HepG2 (cell line): ENCODE measurements around the gene IRS1. TPM values are rescaled to one million over a fixed set of nuclear protein-coding genes. Genes with fewer than 3 reads are reported as not detected.
A peak's percentile ranks its signal among the peaks of the same experiment; 100 is the strongest.

Experiments used
- ATAC-seq: fragments of 200-7000 bp; cut with Tn5 transposase; 3 replicates; pipeline ENCODE4 v1.9.1; 2020; ENCODE audit warnings: mild to moderate bottlenecking, moderate library complexity
- BruUV-seq: library from RNA; stranded (reverse); fragments of 400-500 nt; replicated peaks from 2 replicates; lab custom pipeline; 2021; lab: Mats Ljungman, UMichigan
- CTCF ChIA-PET: fragments of 300-600 bp; formaldehyde crosslinking; extraction: SDS; loops from one replicate; lab custom pipeline; 2021; ENCODE audit warnings: low total read pairs, inconsistent platforms, low intra/inter-chr PET ratio; lab: Yijun Ruan, JAX
- POLR2A ChIA-PET: fragments of 350-600 bp; sonication (Branson Sonifier 250); formaldehyde crosslinking; loops from one replicate; lab custom pipeline; 2020; ENCODE audit warnings: antibody characterized with exemption, inconsistent platforms; lab: Yijun Ruan, JAX
- DNase-seq: peaks from one replicate; pipeline ENCODE4 v3.0.0-alpha.2; 2015; ENCODE audit warnings: low spot score
- FAIRE-seq: peaks from 3 replicates; lab custom pipeline; 2011; peaks lifted over from hg19 to GRCh38; lab: Jason Lieb, UNC
- H2AFZ ChIP-seq: one replicate; pipeline ENCODE4 v1.6.1; 2011; ENCODE audit warnings: low read length, inconsistent platforms
- H3K27ac ChIP-seq: fragments of 300-600 bp; 3 replicates; pipeline ENCODE4 v1.8.0; 2011; ENCODE audit warnings: mixed run types, mild to moderate bottlenecking, mixed read lengths, low read length, inconsistent platforms; ENCODE audit not compliant: insufficient read depth; ENCODE audit errors: extremely low read length
- H3K27me3 ChIP-seq, 2 experiments: fragments of 200-600 bp in 1 of 2; 2 replicates in 1 of 2; 3 replicates in 1 of 2; pipeline versions ENCODE4 v1.6.0 to v1.8.0; 2011; ENCODE audit warnings: low read length in 2 of 2, mild to moderate bottlenecking in 2 of 2, moderate library complexity in 2 of 2, inconsistent platforms in 1 of 2; ENCODE audit not compliant: insufficient read depth in 2 of 2, control insufficient read depth in 1 of 2
- H3K36me3 ChIP-seq, 2 experiments: fragments of 200-600 bp in 1 of 2; replicated peaks in 1 of 2; 2 replicates in 1 of 2; 3 replicates in 1 of 2; pipeline versions ENCODE4 v1.5.1 to v1.8.0; 2011; ENCODE audit warnings: low read length in 2 of 2, inconsistent platforms in 1 of 2; ENCODE audit not compliant: insufficient read depth in 2 of 2, control insufficient read depth in 1 of 2
- H3K4me1 ChIP-seq: 2 replicates; pipeline ENCODE4 v1.5.1; 2012; ENCODE audit warnings: low read length, inconsistent platforms; ENCODE audit not compliant: insufficient read depth
- H3K4me2 ChIP-seq: 2 replicates; pipeline ENCODE4 v1.6.0; 2011; ENCODE audit warnings: low read depth, low read length, inconsistent platforms
- H3K4me3 ChIP-seq, 3 experiments: fragments of 200-600 bp in 1 of 3; sonication (generic), shearing (Covaris generic) in 1 of 3; replicated peaks in 1 of 3; 2 replicates each; pipeline ENCODE4 v1.5.1; 2011 to 2016; ENCODE audit warnings: low read length in 3 of 3, inconsistent platforms in 2 of 3, low read depth in 2 of 3, mild to moderate bottlenecking in 2 of 3, control low read depth in 1 of 3, mixed read lengths in 1 of 3; ENCODE audit not compliant: insufficient read depth in 1 of 3
- H3K79me2 ChIP-seq: one replicate; pipeline ENCODE4 v1.6.1; 2011; ENCODE audit warnings: low read length, inconsistent platforms; ENCODE audit not compliant: insufficient read depth
- H3K9ac ChIP-seq: 2 replicates; pipeline ENCODE4 v1.6.0; 2011; ENCODE audit warnings: mild to moderate bottlenecking, low read depth, low read length, inconsistent platforms; ENCODE audit not compliant: insufficient read depth
- H3K9me3 ChIP-seq: 2 replicates; pipeline ENCODE4 v1.5.1; 2012; ENCODE audit warnings: mild to moderate bottlenecking, low read length
- H4K20me1 ChIP-seq: 2 replicates; pipeline ENCODE4 v1.6.0; 2011; ENCODE audit warnings: inconsistent platforms, mild to moderate bottlenecking, low read length, moderate library complexity; ENCODE audit not compliant: insufficient read depth
- DNMT3B ChIP-seq: conservative IDR thresholded peaks from 2 replicates; pipeline ENCODE4 v1.6.1; 2016; ENCODE audit warnings: missing biosample characterization, control low read depth
- HDAC6 ChIP-seq: fragments of 200-600 bp; sonication (generic); IDR thresholded peaks from 2 replicates; pipeline ENCODE4 v1.7.0; 2017; ENCODE audit warnings: mild to moderate bottlenecking, antibody characterized with exemption, low read length, low read depth
- NCOR1 ChIP-seq: fragments of 200-600 bp; sonication (generic); IDR thresholded peaks from 2 replicates; pipeline ENCODE4 v1.7.0; 2017; ENCODE audit warnings: antibody characterized with exemption, low read length, borderline replicate concordance
- POGZ ChIP-seq: sonication (generic); formaldehyde crosslinking; IDR thresholded peaks from 2 replicates; pipeline ENCODE4 v1.4.0; 2020; ENCODE audit warnings: mild to moderate bottlenecking, missing genetic modification reagents
- TEAD3 ChIP-seq: optimal IDR thresholded peaks from 2 replicates; pipeline ENCODE3; 2016; ENCODE audit warnings: borderline replicate concordance
- ZNF331 ChIP-seq: sonication (generic); formaldehyde crosslinking; IDR thresholded peaks from 2 replicates; pipeline ENCODE4 v1.4.0; 2020; ENCODE audit warnings: missing genetic modification reagents
- ZNF644 ChIP-seq: IDR thresholded peaks from 2 replicates; pipeline ENCODE4 v1.6.1; 2016; ENCODE audit warnings: low read depth
- ZNF784 ChIP-seq: sonication (generic); formaldehyde crosslinking; IDR thresholded peaks from 2 replicates; pipeline ENCODE4 v1.5.1; 2020; ENCODE audit warnings: missing genetic modification reagents, mild to moderate bottlenecking, borderline replicate concordance
- WGBS: methylation state at CpG from one replicate; pipeline ENCODE4 v1.1.6; 2017; ENCODE audit warnings: low lambda C conversion rate; 5-methylcytosine and 5-hydroxymethylcytosine counted together
- in situ Hi-C: cut with HindIII; loops from 2 replicates; pipeline ENCODE4 v1.10.0; 2017; ENCODE audit warnings: low pct_unique_long_range_greater_than_20kb; ENCODE audit not compliant: extremely low pct_ligation_motif_present
- intact Hi-C: fragments of 100-400 bp; cut with micrococcal nuclease; formaldehyde crosslinking; loops from one replicate; pipeline ENCODE4 v1.10.0; 2022; ENCODE audit not compliant: unreplicated experiment
- polyA plus RNA-seq, 8 experiments: library from polyadenylated mRNA; depleted of rRNA in 3 of 8; stranded (reverse) in 7 of 8; unstranded in 1 of 8; fragments of >200 nt; fragmentation: Illumina TruSeq in 4 of 8; extraction: Trizol in 4 of 8; gene quantifications; 2 replicates each; pipeline versions ENCODE4 v1.2.1 to v1.2.3, GENCODE V29; 2011 to 2016; ENCODE audit warnings: low read depth in 4 of 8, missing spikeins in 1 of 8, mixed read lengths in 1 of 8; ENCODE audit not compliant: insufficient read depth in 1 of 8
- total RNA-seq, 5 experiments: library from RNA; depleted of rRNA; stranded (reverse); fragments of >200 nt; fragmentation: Illumina TruSeq; extraction: Trizol; gene quantifications; 2 replicates each; pipeline ENCODE4 v1.2.3, GENCODE V29; 2016; ENCODE audit warnings: low read depth in 1 of 5
- TF ChIP-seq, protein P1 (sequence below): sonication (generic); formaldehyde crosslinking; IDR thresholded peaks from 2 replicates; pipeline ENCODE4 v1.5.0; 2020; ENCODE audit warnings: missing genetic modification reagents

IRS1 gene
- total and polyA plus RNA-seq, 2 of the 13 experiments (the other 11 are each of a cell fraction or from before 2014, with no cell fraction given), result 8.7 to 9.0 TPM

- peaks cover 6% of the 10 kb centered on the region for H3K9me3 ChIP-seq
- FAIRE-seq, result no peak
- no peak overlapping the region for H3K27ac ChIP-seq
- H3K4me2 ChIP-seq, result no peak overlapping the region
- no peak for TF ChIP-seq DNMT3B (CRISPR knock-in tag)
- TF ChIP-seq ZNF331 (CRISPR knock-in tag), result peak; percentile 100
- no peak for TF ChIP-seq ZNF784 (CRISPR knock-in tag)
- TF ChIP-seq TEAD3 (CRISPR knock-in tag), result no peak
- no peak for TF ChIP-seq HDAC6
- TF ChIP-seq, all 625 proteins: peak for 1
- DNase-seq, result no peak
- in situ Hi-C loops, result no loop called here
- no peaks in the 10 kb centered on the region for H4K20me1 ChIP-seq
- H3K79me2 ChIP-seq, result peaks cover 5% of the 10 kb centered on the region
- intact Hi-C loops, result no loop called here
- peaks cover 22% of the 10 kb centered on the region for H3K4me1 ChIP-seq
- no peak overlapping the region for H3K9ac ChIP-seq
- H2AFZ ChIP-seq, result no peak overlapping the region
- no TSS peak for BruUV-seq
- POLR2A ChIA-PET, result interaction anchor here (1.3 kb wide), 1 partner anchor 11 kb away, joined by 3 read pairs; no protein-coding TSS in a partner anchor
- no peaks in the 10 kb centered on the region for H3K27me3 ChIP-seq
- no peak for ATAC-seq
- WGBS, result 94% methylated on average over 2 of the region's 2 CpGs
- CTCF ChIA-PET, result no interaction called here
- H3K36me3 ChIP-seq, result peaks cover 3 to 7% of the 10 kb centered on the region in 2 experiments; a peak in 4 of 5 replicates
- H3K4me3 ChIP-seq, result no peak overlapping the region
Observed at GRCh38 chr2:226783885-226784284, 15.7 kb downstream of the IRS1 start.

DNA sequence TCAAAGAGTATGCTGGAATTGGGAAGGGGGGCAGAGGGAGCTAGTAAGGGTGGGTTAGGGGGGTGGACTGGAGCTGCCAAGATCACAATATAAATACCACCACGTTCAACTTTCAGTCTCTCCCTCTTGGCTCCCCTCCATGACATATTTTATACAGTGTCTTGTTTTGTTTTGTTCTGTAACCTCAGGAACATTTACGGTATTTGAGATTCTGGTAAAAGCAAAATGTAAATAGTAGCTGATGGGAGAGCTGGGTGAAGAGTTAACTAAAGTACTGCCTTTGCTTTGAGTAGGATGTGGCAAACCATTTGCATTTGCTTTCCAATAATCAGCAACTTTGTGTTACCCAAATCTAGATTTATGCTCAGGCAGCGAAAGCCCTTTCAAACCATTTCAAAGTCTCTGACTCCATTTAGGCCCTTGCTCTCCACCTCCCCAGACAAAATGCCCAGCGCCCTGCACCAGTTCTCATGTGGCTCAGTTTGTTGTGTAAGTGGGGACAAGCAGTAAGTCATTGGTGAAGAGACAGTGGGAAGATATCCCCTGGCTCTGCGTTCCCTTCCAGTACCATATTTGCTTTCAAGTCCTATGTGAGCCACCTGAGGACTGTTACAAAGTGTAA, 17.4 kb downstream of the IRS1 start:
- peaks cover 20% of the 10 kb centered on the region for H3K4me1 ChIP-seq
- TF ChIP-seq POGZ (CRISPR knock-in tag) (0 out of 2 replicates have a peak, but pooled peaks have one; percentile 21), NCOR1 (no peak), ZNF644 (CRISPR knock-in tag) (peak; percentile 28; the same call in 1 of the 2 replicates)
- TF ChIP-seq, protein P1, sequence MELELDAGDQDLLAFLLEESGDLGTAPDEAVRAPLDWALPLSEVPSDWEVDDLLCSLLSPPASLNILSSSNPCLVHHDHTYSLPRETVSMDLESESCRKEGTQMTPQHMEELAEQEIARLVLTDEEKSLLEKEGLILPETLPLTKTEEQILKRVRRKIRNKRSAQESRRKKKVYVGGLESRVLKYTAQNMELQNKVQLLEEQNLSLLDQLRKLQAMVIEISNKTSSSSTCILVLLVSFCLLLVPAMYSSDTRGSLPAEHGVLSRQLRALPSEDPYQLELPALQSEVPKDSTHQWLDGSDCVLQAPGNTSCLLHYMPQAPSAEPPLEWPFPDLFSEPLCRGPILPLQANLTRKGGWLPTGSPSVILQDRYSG (CRISPR knock-in tag), result no peak
- TF ChIP-seq, all 625 proteins: peak for 2
- intact Hi-C loops (no loop called here), in situ Hi-C loops (no loop called here)
- Histone ChIP-seq H3K4me3 (no peak overlapping the region), H3K79me2 (peaks cover 3% of the 10 kb centered on the region), H4K20me1 (no peaks in the 10 kb centered on the region), H3K9me3 (peaks cover 6% of the 10 kb centered on the region), H3K27me3 (no peaks in the 10 kb centered on the region), H3K36me3 (peaks cover 3 to 7% of the 10 kb centered on the region in 2 experiments; a peak in 4 of 5 replicates), H2AFZ (no peak overlapping the region), H3K4me2 (no peak overlapping the region), H3K27ac (no peak overlapping the region), H3K9ac (no peak overlapping the region)
- POLR2A ChIA-PET, result interaction anchor here (0.9 kb wide), 2 partner anchors 43 to 49 kb away, joined by 3 to 4 read pairs; no protein-coding TSS in a partner anchor
- ATAC-seq (peak; percentile 52), DNase-seq (no peak), FAIRE-seq (no peak)
- CTCF ChIA-PET, result no interaction called here
- 78% methylated on average over 5 of the region's 5 CpGs for WGBS
- BruUV-seq, result no TSS peak
